AG10803 (cell line): Measurements from ENCODE around the gene CFAP119.

Experiments
- DNase-seq: peaks from one replicate; pipeline ENCODE4 v3.0.0; 2010; ENCODE audit warnings: low read depth
- H3K4me3 ChIP-seq: 2 replicates; pipeline ENCODE4 v1.5.1; 2011; ENCODE audit warnings: mild to moderate bottlenecking, low read length, control low read depth
- TF ChIP-seq, protein P1 (sequence below): conservative IDR thresholded peaks from 2 replicates; pipeline ENCODE4 v1.5.1; 2011; ENCODE audit warnings: mild to moderate bottlenecking, low read length, control low read depth, inconsistent platforms

CFAP119 gene

GRCh38 chr16:30797670-30798309, 35.9 kb upstream of the CFAP119 start:
- TF ChIP-seq, protein P1, sequence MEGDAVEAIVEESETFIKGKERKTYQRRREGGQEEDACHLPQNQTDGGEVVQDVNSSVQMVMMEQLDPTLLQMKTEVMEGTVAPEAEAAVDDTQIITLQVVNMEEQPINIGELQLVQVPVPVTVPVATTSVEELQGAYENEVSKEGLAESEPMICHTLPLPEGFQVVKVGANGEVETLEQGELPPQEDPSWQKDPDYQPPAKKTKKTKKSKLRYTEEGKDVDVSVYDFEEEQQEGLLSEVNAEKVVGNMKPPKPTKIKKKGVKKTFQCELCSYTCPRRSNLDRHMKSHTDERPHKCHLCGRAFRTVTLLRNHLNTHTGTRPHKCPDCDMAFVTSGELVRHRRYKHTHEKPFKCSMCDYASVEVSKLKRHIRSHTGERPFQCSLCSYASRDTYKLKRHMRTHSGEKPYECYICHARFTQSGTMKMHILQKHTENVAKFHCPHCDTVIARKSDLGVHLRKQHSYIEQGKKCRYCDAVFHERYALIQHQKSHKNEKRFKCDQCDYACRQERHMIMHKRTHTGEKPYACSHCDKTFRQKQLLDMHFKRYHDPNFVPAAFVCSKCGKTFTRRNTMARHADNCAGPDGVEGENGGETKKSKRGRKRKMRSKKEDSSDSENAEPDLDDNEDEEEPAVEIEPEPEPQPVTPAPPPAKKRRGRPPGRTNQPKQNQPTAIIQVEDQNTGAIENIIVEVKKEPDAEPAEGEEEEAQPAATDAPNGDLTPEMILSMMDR = no peak; the same call in 1 of the 2 replicates
- H3K4me3 ChIP-seq = no peak overlapping the region
- no peak for DNase-seq

DNA sequence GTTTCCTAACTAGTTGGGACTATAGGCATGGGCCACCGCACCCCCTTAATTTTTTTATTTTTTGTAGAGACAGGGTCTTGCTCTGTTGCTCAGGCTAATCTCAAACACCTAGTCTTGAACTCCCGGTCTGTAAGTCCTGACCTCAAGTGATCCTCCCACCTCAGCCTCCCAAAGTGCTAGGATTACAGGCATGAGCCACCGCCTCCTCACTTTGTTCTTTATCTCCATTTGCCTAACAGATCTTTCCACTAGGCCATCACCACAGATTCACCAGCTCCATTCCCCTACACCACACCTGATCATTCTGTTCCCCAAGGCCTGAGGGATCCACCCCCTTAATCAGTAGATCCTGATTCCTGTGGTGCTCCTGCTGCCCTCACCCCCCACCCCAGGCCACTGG, 32.8 kb upstream of the CFAP119 start:
- TF ChIP-seq, protein P1 = no peak

DNA sequence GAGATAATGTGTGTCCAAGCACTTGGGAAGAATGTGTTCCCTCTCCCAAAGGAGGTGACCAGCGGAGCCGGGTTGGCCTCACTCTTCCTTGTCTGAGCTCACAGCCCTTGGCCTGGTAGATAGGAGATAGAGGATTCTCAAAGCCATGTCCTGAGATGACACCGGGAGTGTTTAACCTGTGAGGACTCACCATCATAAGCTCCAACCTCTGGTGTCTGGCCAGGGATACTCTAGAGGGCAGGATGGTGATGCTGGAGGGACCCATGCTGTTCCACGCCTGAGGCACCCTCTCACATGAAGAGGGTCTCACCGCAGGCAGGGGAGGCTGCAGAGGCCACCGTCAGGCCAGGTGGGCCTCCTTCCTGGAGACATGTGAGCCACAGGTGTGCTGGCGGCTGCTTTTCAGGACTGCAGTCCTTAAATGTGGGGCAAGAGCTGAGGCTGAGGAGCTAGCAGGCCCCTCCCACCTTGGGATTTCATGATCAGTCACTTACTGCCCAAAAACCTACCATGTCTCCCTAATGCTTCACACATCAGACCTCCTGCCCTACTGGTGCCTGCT, 31.7 kb upstream of the CFAP119 start:
- H3K4me3 ChIP-seq = no peak overlapping the region
- no peak for DNase-seq
- TF ChIP-seq, protein P1 = no peak

More for the DNA sequence above, 32.8 kb upstream of the CFAP119 start:
- DNase-seq = no peak
- no peak overlapping the region for H3K4me3 ChIP-seq

DNA sequence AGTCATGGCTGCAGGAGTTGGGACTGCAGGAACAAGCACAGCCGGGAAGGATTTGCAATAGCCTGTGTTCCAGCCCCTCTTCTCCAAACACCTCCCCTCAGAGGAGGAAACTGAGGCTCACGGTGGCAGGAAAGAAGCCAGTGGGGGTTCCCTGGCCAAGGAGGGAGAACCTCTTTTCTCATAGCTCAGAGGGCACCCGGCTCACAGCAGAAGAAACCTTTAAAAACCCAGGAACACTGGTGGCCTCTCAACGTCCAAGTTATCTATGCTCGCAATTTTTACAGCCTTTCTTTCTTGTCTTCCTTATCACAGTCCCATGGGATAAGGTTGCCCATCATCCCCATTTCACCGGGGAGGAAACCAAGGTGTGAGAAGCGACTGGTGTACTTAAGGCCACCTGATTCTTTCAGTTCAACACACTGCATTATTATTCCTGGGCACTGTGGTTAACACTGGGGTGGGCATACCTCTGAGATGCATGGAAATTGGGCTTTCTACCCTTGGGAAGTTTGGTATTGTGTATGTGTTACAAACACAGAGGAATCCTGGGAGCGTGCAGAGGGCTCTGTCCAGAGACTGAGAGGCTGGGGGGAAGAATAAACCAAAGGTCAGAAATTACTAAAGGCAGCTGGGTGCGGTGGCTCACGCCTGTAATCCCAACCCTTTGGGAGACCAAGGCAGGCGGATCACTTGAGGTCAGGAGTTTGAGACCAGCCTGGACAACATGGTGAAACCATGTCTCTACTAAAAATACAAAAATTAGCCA, 25.9 kb upstream of the CFAP119 start:
- DNase-seq = no peak
- TF ChIP-seq, protein P1 = no peak
- H3K4me3 ChIP-seq = peak overlapping the region; percentile 95

GRCh38 chr16:30786936-30787612, 25.2 kb upstream of the CFAP119 start, which contains the start of gene ZNF629:
TSS of gene ZNF629 (minus strand) at chr16:30787205. CDS start at chr16:30784482, 2,723 bp downstream.
- TF ChIP-seq, protein P1 = no peak
- DNase-seq = peak; percentile 72
- peak within 1 kb of the TSS; percentile 95 for H3K4me3 ChIP-seq

DNA sequence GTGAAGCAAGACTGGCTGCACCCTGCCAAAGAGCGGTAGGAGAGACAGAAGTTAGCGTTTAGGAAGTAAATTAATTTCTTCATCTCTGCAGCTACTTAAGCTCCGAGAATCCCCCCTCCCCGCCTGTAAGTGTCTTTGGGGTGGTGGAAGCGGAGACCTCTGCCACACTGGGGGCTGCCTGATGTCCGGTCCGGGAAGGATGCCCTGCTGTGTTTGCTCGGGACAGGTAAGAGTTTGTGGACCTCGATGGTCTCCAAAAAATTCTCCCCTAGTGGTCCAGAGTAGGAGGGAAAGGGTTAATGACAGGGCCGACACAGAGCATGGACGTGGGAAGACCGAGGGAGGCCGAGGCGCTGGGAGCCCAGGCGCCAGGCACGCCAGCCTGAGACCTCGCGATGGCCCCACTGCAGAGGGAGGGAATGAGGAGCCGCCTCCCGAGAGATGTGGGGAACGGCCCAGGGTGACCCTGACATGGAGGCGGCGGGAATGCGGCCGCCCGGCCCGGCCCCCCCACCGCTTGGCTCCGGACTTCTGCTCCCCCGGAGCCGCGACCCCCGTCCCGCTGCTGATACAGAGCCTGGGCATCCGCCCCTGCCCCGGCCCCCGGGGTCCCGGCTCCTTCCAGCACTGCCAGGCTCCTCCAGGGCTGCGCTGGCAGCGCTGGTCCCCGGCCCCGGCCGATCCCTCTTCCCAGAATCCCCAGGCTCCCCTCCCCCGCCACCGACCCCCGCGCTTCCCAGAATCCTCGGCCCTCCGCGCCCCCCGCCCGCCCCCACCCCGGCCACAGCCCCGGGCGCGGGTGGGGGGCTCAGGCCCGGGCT, 24.5 kb upstream of the CFAP119 start:
- TF ChIP-seq, protein P1 = no peak
- peak overlapping the region; percentile 95 for H3K4me3 ChIP-seq
- peak; percentile 67 for DNase-seq
